Fibroblast of the conjunctiva (primary cell): ENCODE measurements around the gene PRDM15.
"Not testable (repeated sequence)": the region's sequence is repeated elsewhere in the genome, so short reads cannot be mapped to it uniquely, and the experiment has no call there.

ENCODE experiments used
- DNase-seq: peaks from one replicate; pipeline ENCODE4 v3.0.0-alpha.2; 2010; ENCODE audit warnings: low read depth

The PRDM15 gene

GRCh38 chr21:41805643-41806042, 73.5 kb downstream of the PRDM15 start:
- DNase-seq: no peak

- DNase-seq: no peak
Observed at GRCh38 chr21:41805038-41805437, 74.1 kb downstream of the PRDM15 start.

- no peak for DNase-seq
Observed at GRCh38 chr21:41804381-41804780, 74.8 kb downstream of the PRDM15 start.

GRCh38 chr21:41803316-41803715, 75.8 kb downstream of the PRDM15 start:
- DNase-seq: no peak

- DNase-seq: peak; percentile 32
Observed at GRCh38 chr21:41802684-41803083, 76.5 kb downstream of the PRDM15 start.

- DNase-seq: no peak
Observed at GRCh38 chr21:41802198-41802584, 77.0 kb downstream of the PRDM15 start.

GRCh38 chr21:41801321-41802197, 77.6 kb downstream of the PRDM15 start:
- DNase-seq: no peak

GRCh38 chr21:41800425-41801320, 78.5 kb downstream of the PRDM15 start:
- no peak for DNase-seq

- no peak for DNase-seq
Observed at GRCh38 chr21:41799763-41800162, 79.4 kb downstream of the PRDM15 start.

- DNase-seq: no peak
Observed at GRCh38 chr21:41798326-41798725, 80.8 kb downstream of the PRDM15 start.

- DNase-seq: no peak
Observed at GRCh38 chr21:41796476-41797080, 82.6 kb downstream of the PRDM15 start.

GRCh38 chr21:41795726-41796125, 83.4 kb downstream of the PRDM15 start:
- no peak for DNase-seq

- DNase-seq: no peak
Observed at GRCh38 chr21:41794600-41794999, 84.5 kb downstream of the PRDM15 start.

GRCh38 chr21:41792711-41793110, 86.4 kb downstream of the PRDM15 start:
- no peak for DNase-seq

GRCh38 chr21:41786509-41786987, 92.6 kb downstream of the PRDM15 start:
- DNase-seq: no peak

- not testable (repeated sequence) for DNase-seq
Observed at GRCh38 chr21:41785262-41785661, 93.9 kb downstream of the PRDM15 start.

- DNase-seq: no peak
Observed at GRCh38 chr21:41784456-41785102, 94.6 kb downstream of the PRDM15 start.

GRCh38 chr21:41783476-41784180, 95.5 kb downstream of the PRDM15 start:
- DNase-seq: no peak

GRCh38 chr21:41781050-41781410, 98.1 kb downstream of the PRDM15 start:
- no peak for DNase-seq

GRCh38 chr21:41780337-41781049, 98.7 kb downstream of the PRDM15 start:
- DNase-seq: no peak

GRCh38 chr21:41779659-41780058, 99.5 kb downstream of the PRDM15 start:
- no peak for DNase-seq
